MCF 10A (cell line): Measurements from ENCODE around the gene CCT3. TPM values are rescaled to one million over a fixed set of nuclear protein-coding genes. Genes with fewer than 3 reads are reported as not detected.

Source experiments
- BruUV-seq: library from RNA; stranded (reverse); fragments of 400-500 nt; replicated peaks from 2 replicates; lab custom pipeline; 2021; lab: Mats Ljungman, UMichigan
- CTCF ChIA-PET: fragments of 300-600 bp; sonication (Branson Sonifier 250); formaldehyde crosslinking; extraction: SDS; loops from one replicate; lab custom pipeline; 2021; ENCODE audit warnings: antibody characterized with exemption, inconsistent platforms; lab: Yijun Ruan, JAX
- POLR2A ChIA-PET: fragments of 300-600, 350-650 bp; sonication (Branson Sonifier 250); formaldehyde crosslinking; extraction: SDS; loops from one replicate; lab custom pipeline; 2020; ENCODE audit warnings: antibody characterized with exemption, inconsistent platforms; lab: Yijun Ruan, JAX
- DNase-seq: peaks from one replicate; pipeline ENCODE4 v3.0.0-alpha.2; 2018; ENCODE audit not compliant: unreplicated experiment
- H3K27ac Mint-ChIP-seq: one replicate; pipeline ENCODE4 v1.8.0; 2022; ENCODE audit warnings: mild to moderate bottlenecking, low read depth, mixed read lengths; ENCODE audit not compliant: unreplicated experiment
- H3K27me3 Mint-ChIP-seq: one replicate; pipeline ENCODE4 v1.8.0; 2022; ENCODE audit warnings: mixed read lengths; ENCODE audit not compliant: insufficient read depth, unreplicated experiment
- H3K36me3 Mint-ChIP-seq: one replicate; pipeline ENCODE4 v1.8.0; 2022; ENCODE audit warnings: mild to moderate bottlenecking, moderate library complexity, mixed read lengths; ENCODE audit not compliant: insufficient read depth, unreplicated experiment
- H3K4me1 Mint-ChIP-seq: one replicate; pipeline ENCODE4 v1.8.0; 2022; ENCODE audit warnings: mixed read lengths; ENCODE audit not compliant: insufficient read depth, unreplicated experiment
- H3K4me3 Mint-ChIP-seq: one replicate; pipeline ENCODE4 v1.8.0; 2022; ENCODE audit warnings: mild to moderate bottlenecking, moderate library complexity, mixed read lengths; ENCODE audit not compliant: unreplicated experiment
- H3K9me3 Mint-ChIP-seq: one replicate; pipeline ENCODE4 v1.8.0; 2022; ENCODE audit warnings: mixed read lengths; ENCODE audit not compliant: unreplicated experiment
- intact Hi-C: fragments of 100-400 bp; cut with micrococcal nuclease; formaldehyde crosslinking; loops from 2 replicates; pipeline ENCODE4 v1.14.1; 2022
- total RNA-seq: library from RNA; stranded (reverse); gene quantifications from 2 replicates; pipeline ENCODE4 v1.2.3, GENCODE V29; 2022
- TF ChIP-seq, protein P1 (sequence below): fragments of 200-600 bp; IDR thresholded peaks from one replicate; pipeline ENCODE4 v1.8.0; 2022; ENCODE audit warnings: antibody characterized with exemption, mild to moderate bottlenecking; ENCODE audit not compliant: unreplicated experiment

CCT3 gene
- total RNA-seq, 1 experiment from 2014 or later: 574 TPM

DNA sequence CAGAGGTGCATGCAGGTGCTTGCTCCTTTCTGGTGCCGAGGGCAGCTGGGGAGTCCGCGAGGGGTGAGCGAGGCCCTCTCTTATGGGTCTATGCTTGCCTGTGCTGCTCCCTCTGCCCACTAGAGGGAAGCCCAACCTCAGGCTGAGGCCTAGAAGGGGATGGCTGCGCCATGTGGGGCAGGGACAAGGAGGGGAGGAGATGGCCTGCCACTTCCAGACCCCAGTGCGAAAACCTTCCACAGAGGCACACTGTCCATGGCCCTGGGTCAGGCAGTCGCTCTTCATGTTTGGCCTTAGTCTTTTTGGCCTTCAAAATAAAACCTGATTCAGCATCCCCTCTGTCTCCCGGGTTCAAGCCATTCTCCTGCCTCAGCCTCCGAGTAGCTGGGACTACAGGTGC, 44.9 kb upstream of the CCT3 start:
- Mint-ChIP-seq H3K4me3 (no peak overlapping the region), H3K27me3 (no peaks in the 10 kb centered on the region), H3K9me3 (no peaks in the 10 kb centered on the region), H3K27ac (no peak overlapping the region), H3K4me1 (peaks cover 11% of the 10 kb centered on the region), H3K36me3 (no peaks in the 10 kb centered on the region)
- no TSS peak for BruUV-seq
- intact Hi-C loops: no loop called here
- CTCF ChIA-PET: interaction anchor here (0.6 to 10.9 kb wide), 23 partner anchors 9 to 297 kb away, joined by 3 to 452 read pairs (median 4); partner anchors contain the start of gene HAPLN2
- TF ChIP-seq, protein P1, sequence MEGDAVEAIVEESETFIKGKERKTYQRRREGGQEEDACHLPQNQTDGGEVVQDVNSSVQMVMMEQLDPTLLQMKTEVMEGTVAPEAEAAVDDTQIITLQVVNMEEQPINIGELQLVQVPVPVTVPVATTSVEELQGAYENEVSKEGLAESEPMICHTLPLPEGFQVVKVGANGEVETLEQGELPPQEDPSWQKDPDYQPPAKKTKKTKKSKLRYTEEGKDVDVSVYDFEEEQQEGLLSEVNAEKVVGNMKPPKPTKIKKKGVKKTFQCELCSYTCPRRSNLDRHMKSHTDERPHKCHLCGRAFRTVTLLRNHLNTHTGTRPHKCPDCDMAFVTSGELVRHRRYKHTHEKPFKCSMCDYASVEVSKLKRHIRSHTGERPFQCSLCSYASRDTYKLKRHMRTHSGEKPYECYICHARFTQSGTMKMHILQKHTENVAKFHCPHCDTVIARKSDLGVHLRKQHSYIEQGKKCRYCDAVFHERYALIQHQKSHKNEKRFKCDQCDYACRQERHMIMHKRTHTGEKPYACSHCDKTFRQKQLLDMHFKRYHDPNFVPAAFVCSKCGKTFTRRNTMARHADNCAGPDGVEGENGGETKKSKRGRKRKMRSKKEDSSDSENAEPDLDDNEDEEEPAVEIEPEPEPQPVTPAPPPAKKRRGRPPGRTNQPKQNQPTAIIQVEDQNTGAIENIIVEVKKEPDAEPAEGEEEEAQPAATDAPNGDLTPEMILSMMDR: peak; percentile 94
- peak; percentile 80 for DNase-seq
- POLR2A ChIA-PET: no interaction called here

DNA sequence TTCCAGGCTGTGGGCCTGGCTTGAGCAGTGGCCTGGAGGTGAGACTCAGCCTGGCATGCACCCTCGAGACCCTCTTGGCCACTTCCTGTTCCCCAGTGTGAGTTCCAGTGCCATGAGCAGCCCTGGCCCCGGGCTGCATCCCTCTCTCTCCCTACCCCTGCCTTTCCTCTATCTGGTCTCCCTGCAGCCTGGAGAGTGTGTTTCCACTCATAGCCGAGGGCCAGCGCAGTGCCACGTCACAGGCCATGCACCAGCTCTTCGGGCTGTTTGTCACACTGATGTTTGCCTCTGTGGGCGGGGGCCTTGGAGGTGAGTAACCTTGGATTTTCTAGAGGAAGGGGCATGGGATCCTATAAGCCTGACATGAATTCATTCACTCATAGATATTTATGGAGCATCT, 44.5 kb upstream of the CCT3 start:
- ChIA-PET CTCF (interaction anchor here (0.5 to 10.9 kb wide), 21 partner anchors 8 to 275 kb away, joined by 3 to 452 read pairs (median 4); no protein-coding TSS in a partner anchor), POLR2A (no interaction called here)
- no peak for DNase-seq
- H3K4me3 Mint-ChIP-seq: no peak overlapping the region
- TF ChIP-seq, protein P1: no peak
- no peaks in the 10 kb centered on the region for H3K36me3 Mint-ChIP-seq
- intact Hi-C loops: no loop called here
- peaks cover 11% of the 10 kb centered on the region for H3K4me1 Mint-ChIP-seq
- H3K9me3 Mint-ChIP-seq: no peaks in the 10 kb centered on the region
- H3K27me3 Mint-ChIP-seq: no peaks in the 10 kb centered on the region
- no TSS peak for BruUV-seq
- H3K27ac Mint-ChIP-seq: no peak overlapping the region

DNA sequence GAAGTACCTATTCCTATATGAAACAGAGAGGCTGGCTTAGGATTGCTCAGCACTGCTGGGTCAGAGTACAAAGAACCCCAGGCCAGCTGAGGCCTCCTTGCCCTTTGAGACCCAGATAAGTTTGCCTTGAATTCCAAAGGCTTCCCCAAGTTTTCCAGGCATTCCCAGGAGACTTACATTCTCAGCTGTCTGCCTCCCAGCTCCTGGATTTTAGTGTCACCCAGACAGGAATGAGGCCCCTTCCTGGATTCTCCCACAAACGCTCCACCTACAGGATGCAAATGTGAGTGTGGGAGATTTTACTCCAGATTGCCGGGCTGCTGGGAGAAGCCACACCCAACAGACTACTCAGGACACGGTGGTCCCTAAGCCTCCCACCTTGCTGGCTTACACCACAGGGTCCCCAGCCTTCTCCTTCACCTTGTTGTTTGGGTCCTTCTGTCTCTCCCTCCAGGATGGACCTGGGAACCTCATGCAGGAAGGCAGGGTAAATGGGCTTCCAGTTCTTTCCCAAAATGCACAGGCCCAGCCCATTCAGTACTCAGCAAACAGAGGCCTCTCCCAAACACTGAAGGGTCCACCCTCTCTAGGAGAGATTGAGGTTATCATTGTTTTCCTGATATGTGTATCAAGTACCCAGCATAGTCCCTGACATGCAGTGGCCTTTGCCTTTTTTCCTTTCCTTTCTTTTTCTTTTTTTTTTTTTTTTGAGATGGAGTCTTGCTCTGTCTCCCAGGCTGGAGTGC, 41.5 kb upstream of the CCT3 start:
- Mint-ChIP-seq H3K27ac (no peak overlapping the region), H3K4me3 (no peak overlapping the region), H3K4me1 (peaks cover 6% of the 10 kb centered on the region), H3K9me3 (no peaks in the 10 kb centered on the region), H3K36me3 (no peaks in the 10 kb centered on the region), H3K27me3 (peaks cover 2% of the 10 kb centered on the region)
- TF ChIP-seq, protein P1: no peak
- BruUV-seq: no TSS peak
- ChIA-PET CTCF (interaction anchor here (0.6 to 4.8 kb wide), 8 partner anchors 14 to 249 kb away, joined by 3 to 42 read pairs (median 4); no protein-coding TSS in a partner anchor), POLR2A (interaction anchor here (1.4 kb wide), 1 partner anchor 56 kb away, joined by 3 read pairs; no protein-coding TSS in a partner anchor)
- intact Hi-C loops: loop anchor here (5.0 kb wide), 1 partner anchor 377 kb away; no protein-coding TSS in a partner anchor
- DNase-seq: peak; percentile 30

DNA sequence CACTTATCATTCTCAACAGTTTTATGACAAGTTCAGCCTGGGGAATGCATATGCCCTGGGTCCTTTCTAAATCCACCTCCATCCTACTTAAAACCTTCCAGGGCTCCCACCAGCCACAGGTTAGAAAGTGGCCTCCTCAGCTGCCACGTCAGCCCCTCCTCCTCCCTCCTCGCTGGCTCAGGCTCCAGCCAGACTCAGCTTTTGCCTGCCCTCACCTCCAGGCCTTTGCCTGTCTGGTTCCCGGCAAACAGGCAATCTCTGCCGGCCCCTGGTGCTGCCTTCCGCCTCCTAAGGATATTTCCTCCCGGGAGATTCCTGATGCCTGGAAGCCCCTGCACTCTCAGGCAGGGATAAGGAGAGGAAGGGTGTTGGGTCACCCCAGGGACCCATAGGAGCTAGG, 40.5 kb upstream of the CCT3 start:
- BruUV-seq: no TSS peak
- Mint-ChIP-seq H3K4me3 (no peak overlapping the region), H3K9me3 (no peaks in the 10 kb centered on the region), H3K27ac (no peak overlapping the region), H3K4me1 (peaks cover 6% of the 10 kb centered on the region), H3K27me3 (peaks cover 13% of the 10 kb centered on the region), H3K36me3 (no peaks in the 10 kb centered on the region)
- intact Hi-C loops: loop anchor here (5.0 kb wide), 1 partner anchor 376 kb away; no protein-coding TSS in a partner anchor
- TF ChIP-seq, protein P1: no peak
- no peak for DNase-seq
- ChIA-PET POLR2A (interaction anchor here (1.4 kb wide), 1 partner anchor 57 kb away, joined by 3 read pairs; no protein-coding TSS in a partner anchor), CTCF (interaction anchor here (0.6 to 8.9 kb wide), 11 partner anchors 7 to 623 kb away, joined by 3 to 113 read pairs (median 5); no protein-coding TSS in a partner anchor)
